T-helper 17 cell (primary cell): Measurements from ENCODE around the gene MS4A2. TPM values are rescaled to one million over a fixed set of nuclear protein-coding genes. Genes with fewer than 3 reads are reported as not detected.
"Not testable (repeated sequence)": the region's sequence is repeated elsewhere in the genome, so short reads cannot be mapped to it uniquely, and the experiment has no call there.

Experiments used
- ATAC-seq: fragments of 150-1000 bp; cut with Tn5 transposase; 2 replicates; pipeline ENCODE4 v1.10.0; 2021; ENCODE audit warnings: mild to moderate bottlenecking, moderate library complexity
- DNase-seq, 3 donors: peaks; one replicate each; pipeline versions ENCODE4 v3.0.0 to v3.0.0-alpha.2; 2020 to 2021
- H3K9me3 ChIP-seq: one replicate; pipeline ENCODE4 v1.7.0; 2013; ENCODE audit warnings: low read length, mild to moderate bottlenecking; ENCODE audit not compliant: control insufficient read depth, poor library complexity, severe bottlenecking
- H3K27ac Mint-ChIP-seq: one replicate; pipeline ENCODE4 v1.8.0; 2022; ENCODE audit warnings: mild to moderate bottlenecking, moderate library complexity, mixed read lengths
- H3K27me3 Mint-ChIP-seq: one replicate; pipeline ENCODE4 v1.8.0; 2022; ENCODE audit warnings: mixed read lengths
- H3K36me3 Mint-ChIP-seq: one replicate; pipeline ENCODE4 v1.8.0; 2022; ENCODE audit warnings: low read depth, mixed read lengths
- H3K4me1 Mint-ChIP-seq: one replicate; pipeline ENCODE4 v1.8.0; 2022; ENCODE audit warnings: mild to moderate bottlenecking, mixed read lengths
- H3K4me3 Mint-ChIP-seq: one replicate; pipeline ENCODE4 v1.8.0; 2022; ENCODE audit warnings: mild to moderate bottlenecking, moderate library complexity, mixed read lengths
- total RNA-seq, 4 donors: library from RNA in 2 of 4; stranded (reverse) in 2 of 4; gene quantifications; one replicate each; pipeline ENCODE4 v1.2.3 and lab custom pipeline; 2022 to 2026

Gene MS4A2
- total RNA-seq, 2 donors from 2014 or later, result 0.60 TPM; not detected in 1

GRCh38 chr11:60116996-60117790 lies 28.7 kb downstream of the MS4A2 start:
- Mint-ChIP-seq H3K36me3 (no peaks in the 10 kb centered on the region), H3K4me3 (no peak overlapping the region), H3K27me3 (peaks cover 23% of the 10 kb centered on the region), H3K27ac (no peak overlapping the region), H3K4me1 (no peaks in the 10 kb centered on the region)
- no peaks in the 10 kb centered on the region for H3K9me3 ChIP-seq
- DNase-seq, result no peak
- ATAC-seq, result no peak

GRCh38 chr11:60118338-60118737 lies 29.9 kb downstream of the MS4A2 start:
- no peaks in the 10 kb centered on the region for H3K9me3 ChIP-seq
- no peaks in the 10 kb centered on the region for H3K4me1 Mint-ChIP-seq
- H3K27ac Mint-ChIP-seq, result no peak overlapping the region
- H3K27me3 Mint-ChIP-seq, result peaks cover 27% of the 10 kb centered on the region
- no peak overlapping the region for H3K4me3 Mint-ChIP-seq
- ATAC-seq (no peak), DNase-seq (no peak)
- H3K36me3 Mint-ChIP-seq, result no peaks in the 10 kb centered on the region

GRCh38 chr11:60119710-60120109 lies 31.2 kb downstream of the MS4A2 start:
- Mint-ChIP-seq H3K4me1 (no peaks in the 10 kb centered on the region), H3K36me3 (no peaks in the 10 kb centered on the region), H3K4me3 (no peak overlapping the region), H3K27me3 (peaks cover 32% of the 10 kb centered on the region), H3K27ac (no peak overlapping the region)
- no peaks in the 10 kb centered on the region for H3K9me3 ChIP-seq
- DNase-seq (no peak), ATAC-seq (no peak)

- H3K9me3 ChIP-seq, result no peaks in the 10 kb centered on the region
- Mint-ChIP-seq H3K27me3 (peaks cover 38% of the 10 kb centered on the region), H3K4me3 (no peak overlapping the region), H3K27ac (no peak overlapping the region), H3K4me1 (no peaks in the 10 kb centered on the region), H3K36me3 (no peaks in the 10 kb centered on the region)
- no peak for ATAC-seq
- no peak for DNase-seq
Observed at GRCh38 chr11:60121264-60121663, 32.8 kb downstream of the MS4A2 start.

GRCh38 chr11:60122414-60123036 lies 34.1 kb downstream of the MS4A2 start:
- Mint-ChIP-seq H3K27ac (no peak overlapping the region), H3K36me3 (no peaks in the 10 kb centered on the region), H3K27me3 (peaks cover 31% of the 10 kb centered on the region), H3K4me3 (no peak overlapping the region), H3K4me1 (no peaks in the 10 kb centered on the region)
- DNase-seq (no peak), ATAC-seq (no peak)
- H3K9me3 ChIP-seq, result no peaks in the 10 kb centered on the region

GRCh38 chr11:60124802-60125432 lies 36.5 kb downstream of the MS4A2 start:
- no peaks in the 10 kb centered on the region for H3K4me1 Mint-ChIP-seq
- no peak for ATAC-seq
- H3K9me3 ChIP-seq, result no peaks in the 10 kb centered on the region
- peaks cover 25% of the 10 kb centered on the region for H3K27me3 Mint-ChIP-seq
- no peak overlapping the region for H3K4me3 Mint-ChIP-seq
- no peak for DNase-seq
- no peak overlapping the region for H3K27ac Mint-ChIP-seq
- no peaks in the 10 kb centered on the region for H3K36me3 Mint-ChIP-seq

GRCh38 chr11:60125956-60126585 lies 37.6 kb downstream of the MS4A2 start:
- Mint-ChIP-seq H3K4me1 (no peaks in the 10 kb centered on the region), H3K27ac (no peak overlapping the region), H3K4me3 (no peak overlapping the region), H3K27me3 (peaks cover 20% of the 10 kb centered on the region), H3K36me3 (no peaks in the 10 kb centered on the region)
- no peaks in the 10 kb centered on the region for H3K9me3 ChIP-seq
- DNase-seq (no peak), ATAC-seq (no peak)

- Mint-ChIP-seq H3K4me3 (no peak overlapping the region), H3K36me3 (no peaks in the 10 kb centered on the region), H3K27ac (no peak overlapping the region), H3K4me1 (no peaks in the 10 kb centered on the region), H3K27me3 (peaks cover 24% of the 10 kb centered on the region)
- no peaks in the 10 kb centered on the region for H3K9me3 ChIP-seq
- DNase-seq (no peak), ATAC-seq (no peak)
Observed at GRCh38 chr11:60127311-60127811, 38.9 kb downstream of the MS4A2 start.

- DNase-seq, result no peak
- H3K36me3 Mint-ChIP-seq, result no peaks in the 10 kb centered on the region
Observed at GRCh38 chr11:60128376-60128775, 39.9 kb downstream of the MS4A2 start.

GRCh38 chr11:60128866-60129265 lies 40.4 kb downstream of the MS4A2 start:
- peaks cover 21% of the 10 kb centered on the region for H3K27me3 Mint-ChIP-seq
- H3K27ac Mint-ChIP-seq, result peak overlapping the region; percentile 14
- H3K4me1 Mint-ChIP-seq, H3K36me3 Mint-ChIP-seq, H3K4me3 Mint-ChIP-seq, DNase-seq, ATAC-seq, H3K9me3 ChIP-seq: not testable (repeated sequence)

More at GRCh38 chr11:60128376-60128775, 39.9 kb downstream of the MS4A2 start:
- no peaks in the 10 kb centered on the region for H3K9me3 ChIP-seq
- ATAC-seq, result no peak
- Mint-ChIP-seq H3K27me3 (peaks cover 21% of the 10 kb centered on the region), H3K4me1 (no peaks in the 10 kb centered on the region), H3K4me3 (no peak overlapping the region), H3K27ac (peak overlapping the region; percentile 14)

GRCh38 chr11:60129853-60130252 lies 41.4 kb downstream of the MS4A2 start:
- Mint-ChIP-seq H3K27ac (no peak overlapping the region), H3K4me3 (no peak overlapping the region), H3K4me1 (no peaks in the 10 kb centered on the region), H3K36me3 (peaks cover 2% of the 10 kb centered on the region), H3K27me3 (peaks cover 19% of the 10 kb centered on the region)
- no peaks in the 10 kb centered on the region for H3K9me3 ChIP-seq
- DNase-seq (no peak), ATAC-seq (no peak)

- no peaks in the 10 kb centered on the region for H3K9me3 ChIP-seq
- H3K4me1 Mint-ChIP-seq, result no peaks in the 10 kb centered on the region
- H3K27ac Mint-ChIP-seq, result no peak overlapping the region
- ATAC-seq (no peak), DNase-seq (no peak)
- H3K36me3 Mint-ChIP-seq, result peaks cover 2% of the 10 kb centered on the region
- H3K27me3 Mint-ChIP-seq, result peaks cover 13% of the 10 kb centered on the region
- no peak overlapping the region for H3K4me3 Mint-ChIP-seq
Observed at GRCh38 chr11:60130496-60130895, 42.0 kb downstream of the MS4A2 start.

GRCh38 chr11:60131912-60132311 lies 43.4 kb downstream of the MS4A2 start:
- H3K9me3 ChIP-seq, result no peaks in the 10 kb centered on the region
- Mint-ChIP-seq H3K4me3 (no peak overlapping the region), H3K4me1 (no peaks in the 10 kb centered on the region), H3K36me3 (peaks cover 2% of the 10 kb centered on the region), H3K27ac (no peak overlapping the region), H3K27me3 (peaks cover 12% of the 10 kb centered on the region)
- DNase-seq (no peak), ATAC-seq (no peak)
